GM10847 (cell line): ENCODE data around the gene CREB5.

Source experiments
- POLR2A ChIP-seq: IDR thresholded peaks from 2 replicates; pipeline ENCODE4 v1.6.1; 2011; ENCODE audit not compliant: insufficient read length; ENCODE audit errors: extremely low read depth

The CREB5 gene

DNA sequence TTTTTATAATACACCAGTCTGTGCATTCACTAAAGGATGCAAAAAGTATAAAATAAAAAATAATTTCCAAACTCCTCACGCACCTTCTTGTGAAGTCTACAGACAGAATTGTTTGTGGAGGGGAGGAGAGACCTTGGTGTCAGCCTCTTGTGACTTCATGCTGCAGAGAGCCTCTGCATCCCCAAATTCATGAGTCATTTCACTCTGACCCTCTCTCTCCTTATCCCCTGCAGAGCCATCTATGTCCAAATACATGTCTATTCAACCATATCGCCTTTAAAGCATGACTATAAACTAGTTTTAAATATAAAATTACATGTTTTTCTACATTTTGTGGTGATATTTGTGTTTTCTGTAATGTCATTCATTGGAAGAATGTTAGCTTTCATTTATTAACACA lies 6.0 kb downstream of the CREB5 start:
- TF ChIP-seq POLR2A: no peak

GRCh38 chr7:28418966-28419365 lies 6.6 kb downstream of the CREB5 start:
- TF ChIP-seq POLR2A: no peak

DNA sequence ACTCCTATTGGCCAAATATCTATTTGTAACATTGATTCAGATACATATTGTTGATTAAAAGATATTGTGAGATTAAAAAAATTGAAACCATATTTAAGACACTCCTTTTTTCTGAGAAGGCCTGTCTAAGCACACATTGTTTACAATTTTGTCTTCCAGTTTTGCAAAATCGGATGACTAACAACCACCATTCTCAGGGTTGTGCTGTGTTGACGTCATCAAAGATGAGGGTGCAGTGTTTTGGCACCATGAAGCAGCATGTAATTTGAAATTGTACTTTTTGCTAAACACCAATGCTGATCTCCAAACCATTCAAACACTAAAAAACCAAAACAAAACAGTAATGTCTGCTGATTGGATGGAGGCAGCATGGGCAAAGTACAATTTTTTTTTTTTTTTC lies 7.4 kb downstream of the CREB5 start:
- no peak for TF ChIP-seq POLR2A

GRCh38 chr7:28423112-28423511 lies 10.8 kb downstream of the CREB5 start:
- no peak for TF ChIP-seq POLR2A

GRCh38 chr7:28423918-28424514 lies 11.7 kb downstream of the CREB5 start:
- no peak for TF ChIP-seq POLR2A

- no peak for TF ChIP-seq POLR2A
These were observed 13.2 kb downstream of the CREB5 start for GRCh38 chr7:28425496-28425895.

GRCh38 chr7:28427236-28427635 lies 14.9 kb downstream of the CREB5 start:
- no peak for TF ChIP-seq POLR2A

DNA sequence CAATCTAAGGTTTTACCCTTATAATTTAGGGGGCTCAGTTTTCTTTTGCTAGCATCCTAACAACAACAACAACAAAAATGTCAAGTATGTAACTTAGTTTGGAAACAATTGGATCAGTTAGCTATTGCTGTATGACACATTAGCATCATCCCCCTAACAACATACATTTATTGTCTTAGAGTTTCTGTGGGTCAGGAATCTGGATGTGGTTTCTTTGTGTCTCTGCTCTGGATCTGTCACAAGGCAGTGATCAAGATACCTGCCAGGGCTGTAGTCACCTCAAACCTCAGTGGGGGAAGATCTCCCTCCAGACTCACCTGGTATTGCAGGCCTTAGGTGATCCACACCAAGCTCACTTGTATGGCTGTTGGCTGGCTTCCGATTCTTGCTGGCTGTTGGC lies 18.3 kb downstream of the CREB5 start:
- no peak for TF ChIP-seq POLR2A

- no peak for TF ChIP-seq POLR2A
These were observed 19.8 kb downstream of the CREB5 start for GRCh38 chr7:28432105-28432504.

GRCh38 chr7:28433039-28433438 lies 20.7 kb downstream of the CREB5 start:
- no peak for TF ChIP-seq POLR2A

- no peak for TF ChIP-seq POLR2A
These were observed 21.4 kb downstream of the CREB5 start for GRCh38 chr7:28433699-28434219.

DNA sequence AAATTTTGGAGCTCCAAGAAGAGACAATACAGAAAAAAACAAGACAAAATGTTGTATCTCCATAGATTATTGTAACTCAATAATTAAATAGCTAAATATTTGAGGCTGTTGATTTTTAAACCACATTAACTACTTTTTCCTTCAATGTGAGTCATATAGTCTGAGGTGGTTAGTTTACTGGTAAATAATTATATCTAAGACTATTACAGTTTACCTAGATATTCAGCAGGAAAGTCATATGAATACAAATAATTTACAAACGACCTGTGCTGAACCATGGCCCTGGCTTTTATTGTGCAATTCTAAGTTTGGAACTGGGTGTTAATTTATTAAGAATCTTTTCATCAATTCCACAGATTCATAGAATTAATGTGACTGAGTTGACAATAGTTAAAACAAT lies 22.2 kb downstream of the CREB5 start:
- no peak for TF ChIP-seq POLR2A

GRCh38 chr7:28435152-28435551 lies 22.8 kb downstream of the CREB5 start:
- TF ChIP-seq POLR2A: no peak

DNA sequence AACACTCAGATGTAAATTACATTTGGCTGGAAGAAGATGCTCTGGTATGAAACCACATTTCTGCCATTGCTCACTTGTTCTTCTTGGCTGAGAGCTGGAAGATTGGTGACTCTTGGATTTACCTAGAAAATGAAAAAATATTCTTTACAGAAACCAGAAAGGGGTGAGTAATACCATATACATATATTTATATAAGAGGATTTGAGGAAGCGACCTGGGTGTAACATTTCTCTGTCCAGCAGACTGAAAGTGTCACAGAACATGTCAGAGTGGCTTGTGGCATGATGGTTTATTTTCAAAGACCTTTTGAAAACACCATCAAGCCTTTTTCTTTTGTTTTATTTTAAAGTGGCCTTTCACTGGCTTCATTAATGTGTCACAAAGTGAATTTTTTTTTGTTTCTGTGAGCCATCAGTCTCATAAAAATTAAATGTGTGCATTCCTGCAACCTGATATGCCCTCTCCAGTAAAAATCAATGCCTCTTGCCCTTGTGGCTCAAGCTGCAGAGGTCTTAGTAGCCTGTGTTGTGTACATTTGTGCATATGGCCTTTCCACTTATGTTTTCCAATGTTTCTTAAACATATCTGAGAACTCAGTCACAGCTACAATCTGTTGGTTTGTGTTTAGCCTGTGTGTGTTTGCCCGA lies 23.5 kb downstream of the CREB5 start:
- TF ChIP-seq POLR2A: no peak

GRCh38 chr7:28440055-28440601 lies 27.8 kb downstream of the CREB5 start:
- no peak for TF ChIP-seq POLR2A

DNA sequence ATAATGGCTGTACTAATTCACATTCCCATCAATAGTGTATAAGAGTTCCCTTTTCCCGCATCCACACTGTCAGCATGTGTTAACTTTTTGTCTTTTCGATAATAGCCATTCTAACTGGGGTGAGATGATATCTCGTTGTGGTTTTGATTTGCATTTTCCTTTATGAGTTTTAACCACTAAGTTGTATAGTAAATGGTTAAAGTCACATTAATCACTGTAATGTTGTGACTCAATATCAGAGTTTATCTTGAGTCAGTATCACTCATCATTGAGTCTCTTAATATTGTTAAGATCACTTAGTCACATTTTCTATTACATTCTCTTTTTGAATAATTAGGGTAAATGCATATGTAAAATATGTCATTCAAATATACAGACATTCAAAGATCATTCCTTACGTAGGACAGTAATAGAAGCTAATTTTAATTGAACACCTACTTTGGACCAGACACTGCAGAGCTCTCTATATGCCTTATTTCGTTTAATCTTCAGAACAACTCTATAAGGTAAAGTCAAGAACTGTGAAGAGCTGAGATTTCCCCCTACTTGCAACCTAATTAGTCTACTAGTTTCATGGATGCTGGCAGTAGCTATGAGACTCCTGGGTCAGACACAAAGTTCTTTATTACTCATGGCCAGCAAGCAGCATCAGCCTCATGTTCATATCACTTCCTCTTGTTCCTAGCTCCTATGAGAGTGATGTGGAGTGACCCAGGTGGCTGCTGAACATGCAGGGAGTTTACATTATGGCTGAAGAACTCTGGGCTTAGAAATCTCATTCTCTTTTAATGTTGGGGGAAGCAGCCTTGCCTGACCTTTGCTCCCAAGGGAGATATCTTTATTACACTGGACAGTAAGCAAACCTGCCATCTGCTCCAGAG lies 30.5 kb downstream of the CREB5 start:
- no peak for TF ChIP-seq POLR2A

- TF ChIP-seq POLR2A: no peak
These were observed 33.8 kb downstream of the CREB5 start for GRCh38 chr7:28446131-28446530.
